Measurements from ENCODE around the gene CYP4F8. TPM values are rescaled to one million over a fixed set of nuclear protein-coding genes. Genes with fewer than 3 reads are reported as not detected.

Gene CYP4F8, protein sequence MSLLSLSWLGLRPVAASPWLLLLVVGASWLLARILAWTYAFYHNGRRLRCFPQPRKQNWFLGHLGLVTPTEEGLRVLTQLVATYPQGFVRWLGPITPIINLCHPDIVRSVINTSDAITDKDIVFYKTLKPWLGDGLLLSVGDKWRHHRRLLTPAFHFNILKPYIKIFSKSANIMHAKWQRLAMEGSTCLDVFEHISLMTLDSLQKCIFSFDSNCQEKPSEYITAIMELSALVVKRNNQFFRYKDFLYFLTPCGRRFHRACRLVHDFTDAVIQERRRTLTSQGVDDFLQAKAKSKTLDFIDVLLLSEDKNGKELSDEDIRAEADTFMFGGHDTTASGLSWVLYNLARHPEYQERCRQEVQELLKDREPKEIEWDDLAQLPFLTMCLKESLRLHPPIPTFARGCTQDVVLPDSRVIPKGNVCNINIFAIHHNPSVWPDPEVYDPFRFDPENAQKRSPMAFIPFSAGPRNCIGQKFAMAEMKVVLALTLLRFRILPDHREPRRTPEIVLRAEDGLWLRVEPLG
- not detected in 2 replicates for total RNA-seq (2021; fragmentation: NEBNext Ultra II Directional; extraction: Animal tissue kit (Norgen Biotek cat#: 25700))
- not detected in 2 replicates for polyA plus RNA-seq (2011; rRNA removed)
- not detected for polyA plus RNA-seq (2011; cell fraction: cytosol; rRNA removed)
- polyA plus RNA-seq (2011; cell fraction: nucleus; rRNA removed): not detected
- polyA plus RNA-seq (2012, experiment 1 of 2): not detected in 4 replicates
- not detected for polyA plus RNA-seq (2012, experiment 2 of 2)
- polyA plus RNA-seq (2013, experiment 1 of 2): not detected
- polyA plus RNA-seq (2013, experiment 2 of 2): not detected
- polyA minus RNA-seq (2011; rRNA and poly(A)+ RNA removed): not detected in 2 replicates
- polyA minus RNA-seq (2011; cell fraction: cytosol; rRNA and poly(A)+ RNA removed): not detected
- not detected for polyA minus RNA-seq (2011; cell fraction: nucleus; rRNA and poly(A)+ RNA removed)
- long read RNA-seq, experiment 1: 0 reads
- long read RNA-seq, experiment 2: 0 reads

DNA sequence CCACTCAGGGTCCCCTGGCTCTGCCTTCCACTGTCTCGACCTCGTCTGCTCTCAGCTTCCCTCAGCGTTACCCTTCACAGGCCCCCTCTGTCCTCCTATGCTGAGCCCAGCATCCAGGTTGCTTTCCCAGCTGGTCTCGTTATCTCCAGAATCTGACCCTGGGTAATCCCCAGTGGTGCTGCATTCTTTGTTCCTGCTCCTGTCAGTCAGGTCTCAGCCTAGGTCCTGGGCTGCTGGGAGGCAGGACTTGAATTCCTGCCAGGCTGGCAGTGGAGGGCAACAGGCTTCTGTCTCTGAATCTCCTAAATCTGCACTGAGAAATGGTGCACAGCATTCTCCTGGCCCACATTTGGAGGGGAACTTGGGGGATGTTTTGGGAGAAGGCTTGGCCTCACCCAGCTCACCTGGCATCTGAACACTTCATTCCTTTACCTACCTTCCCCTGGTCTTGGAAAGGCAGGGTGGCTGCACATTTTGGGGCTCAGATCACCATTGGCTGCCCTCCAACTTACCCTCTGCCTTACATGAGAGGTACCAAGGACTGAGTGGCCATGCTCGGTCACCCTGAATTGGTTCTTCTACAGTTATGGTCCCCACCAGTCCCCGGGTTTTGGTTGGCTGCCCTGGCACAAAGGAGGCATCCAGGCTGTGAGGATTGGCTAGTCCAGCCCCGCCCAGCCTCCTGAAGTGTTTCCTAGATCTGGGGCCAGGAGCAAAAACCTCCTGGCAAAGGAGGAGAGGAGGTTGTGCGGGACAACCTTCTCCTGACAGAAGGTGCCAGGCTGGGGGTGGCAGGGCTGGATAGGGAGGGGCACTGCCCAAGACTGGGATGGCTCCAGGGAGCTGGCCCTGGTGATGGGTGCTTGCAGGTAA lies at the start of gene CYP4F8:
TSS of gene CYP4F8 (plus strand) at position 712 of the 873 bp plus-strand sequence. CDS start 399 bp downstream, outside the sequence.
- DNase-seq (ENCODE audit: low read depth in 1 of 2, low spot score in 2 of 2): no peak
- Histone ChIP-seq H3K56ac (replicated peaks; ENCODE audit: insufficient read length, low read depth, low read length) (no peak within 1 kb of the TSS), H3K79me2 (ENCODE audit: control insufficient read depth in 1 of 2, insufficient read depth in 2 of 2, low read length in 2 of 2) (no peaks in the 10 kb centered on the region), H3K14ac (ENCODE audit: insufficient read length) (no peak within 1 kb of the TSS), H3K23me2 (ENCODE audit: low read depth, low read length) (peaks cover 2% of the 10 kb centered on the region; the same call in 1 of the 2 replicates), H3K36me3 (ENCODE audit: control insufficient read depth in 2 of 4, insufficient read depth in 4 of 4, low read length in 3 of 4) (no peaks in the 10 kb centered on the region), H3K4me3 (ENCODE audit: extremely low read depth in 1 of 4, insufficient read depth in 2 of 4, low read depth in 3 of 4, low read length in 4 of 4) (no peak within 1 kb of the TSS), H3K27me3 (replicated peaks in 1 of 4; ENCODE audit: control insufficient read depth in 3 of 4, extremely low read depth in 1 of 4, insufficient read depth in 3 of 4, low read length in 3 of 4) (no peaks in the 10 kb centered on the region), H2BK15ac (ENCODE audit: low read length) (no peak within 1 kb of the TSS), H2AK5ac (ENCODE audit: low read depth, low read length) (no peak within 1 kb of the TSS), H4K8ac (ENCODE audit: extremely low read depth, insufficient read depth, low read length) (no peak within 1 kb of the TSS), H3K23ac (ENCODE audit: insufficient read length) (no peak within 1 kb of the TSS), H4K91ac (replicated peaks; ENCODE audit: insufficient read length, low read length) (no peak within 1 kb of the TSS), H3K4me1 (replicated peaks in 1 of 4; ENCODE audit: control insufficient read depth in 3 of 4, insufficient read depth in 4 of 4, low read length in 3 of 4) (no peaks in the 10 kb centered on the region), H2BK120ac (replicated peaks; ENCODE audit: low read depth, low read length) (no peak within 1 kb of the TSS), H3K4ac (replicated peaks; ENCODE audit: insufficient read length, low read depth, low read length) (no peak within 1 kb of the TSS), H2BK12ac (ENCODE audit: low read depth, low read length) (no peak within 1 kb of the TSS), H4K5ac (ENCODE audit: insufficient read length, low read depth, low read length) (no peak within 1 kb of the TSS), H3K79me1 (ENCODE audit: low read depth, low read length) (no peaks in the 10 kb centered on the region), H2BK20ac (ENCODE audit: low read length) (no peak within 1 kb of the TSS), H3K9me3 (ENCODE audit: insufficient read depth in 2 of 2, low read depth in 1 of 2, low read length in 1 of 2) (peaks cover 70 to 88% of the 10 kb centered on the region in 2 experiments), H3K27ac (ENCODE audit: low read depth, low read length) (no peak within 1 kb of the TSS), H3K18ac (ENCODE audit: extremely low read depth, low read length) (no peak within 1 kb of the TSS), H3K4me2 (ENCODE audit: insufficient read depth in 1 of 2, low read depth in 2 of 2, low read length in 2 of 2) (no peak within 1 kb of the TSS), H4K20me1 (replicated peaks in 1 of 2; ENCODE audit: control insufficient read depth in 1 of 2, insufficient read depth in 2 of 2, low read length in 2 of 2) (no peaks in the 10 kb centered on the region), H2AFZ (ENCODE audit: low read length) (no peak within 1 kb of the TSS), H3K9ac (replicated peaks in 1 of 4; ENCODE audit: extremely low read depth in 1 of 4, low read depth in 3 of 4, low read length in 3 of 4) (no peak within 1 kb of the TSS), H2BK5ac (ENCODE audit: low read depth, low read length) (no peak within 1 kb of the TSS)
- no peak for TF ChIP-seq PHF8 (conservative IDR thresholded peaks at IDR 0.05; ENCODE audit: low read depth, low read length)
- no peak for FAIRE-seq
- ChIA-PET CTCF (ENCODE audit: partially characterized antibody) (interaction anchor here (0.6 kb wide), 1 partner anchor 1100 kb away, joined by 3 read pairs; no protein-coding TSS in a partner anchor), POLR2A (ENCODE audit: partially characterized antibody) (no interaction called here)
- 69% methylated on average over 8 of the region's 8 CpGs; no CpG with 5 or more reads in 1 of the 2 experiments for WGBS, 2 experiments (ENCODE audit: extremely low coverage in 1 of 2, insufficient coverage in 1 of 2, insufficient read length in 1 of 2, insufficient replicate concordance in 2 of 2, low coverage in 1 of 2, low lambda C conversion rate in 2 of 2, missing lambda C conversion rate in 1 of 2)
